Measurements from ENCODE around the gene LRMDA. TPM values are rescaled to one million over a fixed set of nuclear protein-coding genes. Genes with fewer than 3 reads are reported as not detected.

The LRMDA gene
- polyA plus RNA-seq, 1 donor (not counting 4 experiments of a cell fraction or from before 2014, with no cell fraction given) = not detected

- TF ChIP-seq EZH2 (IDR thresholded peaks at IDR 0.05; ENCODE audit: low read length) (no peak), CTCF (optimal IDR thresholded peaks at IDR 0.05 in 1 of 3, IDR thresholded peaks at IDR 0.05 in 1 of 3, conservative IDR thresholded peaks at IDR 0.05 in 1 of 3; ENCODE audit: extremely low read depth in 1 of 3, insufficient read depth in 2 of 3, low read length in 3 of 3) (no peak)
- no peaks in the 10 kb centered on the region for H3K79me2 ChIP-seq (ENCODE audit: control insufficient read depth, insufficient read depth, low read length)
- no peak overlapping the region for H3K9ac ChIP-seq (ENCODE audit: control insufficient read depth, extremely low read depth, insufficient read depth, low read length)
- dilution Hi-C loops (cut with MboI; ENCODE audit: extremely low pct_ligation_motif_present, low sequenced_read_pairs) = no loop called here
- H4K20me1 ChIP-seq (ENCODE audit: control insufficient read depth, extremely low read depth, insufficient read depth, low read length) = no peaks in the 10 kb centered on the region
- no peak for FAIRE-seq
- no peak overlapping the region for H3K27ac ChIP-seq (ENCODE audit: control insufficient read depth, insufficient read depth, low read length)
- H3K4me3 ChIP-seq (ENCODE audit: control insufficient read depth in 2 of 3, extremely low read depth in 1 of 3, insufficient read depth in 2 of 3, low read depth in 1 of 3, low read length in 3 of 3) = no peak overlapping the region
- H3K36me3 ChIP-seq (ENCODE audit: control insufficient read depth in 2 of 2, extremely low read depth in 1 of 2, insufficient read depth in 2 of 2, low read length in 2 of 2) = no peaks in the 10 kb centered on the region
- no peak overlapping the region for H2AFZ ChIP-seq (ENCODE audit: control insufficient read depth, low read length)
- no peaks in the 10 kb centered on the region for H3K9me1 ChIP-seq (ENCODE audit: control insufficient read depth, extremely low read depth, insufficient read depth, low read length)
- no peaks in the 10 kb centered on the region for H3K27me3 ChIP-seq (ENCODE audit: control insufficient read depth, extremely low read depth, insufficient read depth, low read length)
- no peaks in the 10 kb centered on the region for H3K4me1 ChIP-seq (ENCODE audit: control insufficient read depth, extremely low read depth, insufficient read depth, low read length)
- no peak overlapping the region for H3K4me2 ChIP-seq (ENCODE audit: control insufficient read depth, extremely low read depth, insufficient read depth, low read depth, low read length)
- H3K9me3 ChIP-seq (ENCODE audit: control insufficient read depth, low read depth, low read length) = no peaks in the 10 kb centered on the region
- DNase-seq (ENCODE audit: low read depth, low spot score) = no peak
Measured at GRCh38 chr10:75547391-75548298, 116.2 kb downstream of the LRMDA start.

GRCh38 chr10:75548356-75548755 is 116.9 kb downstream of the LRMDA start:
- dilution Hi-C loops (cut with MboI; ENCODE audit: extremely low pct_ligation_motif_present, low sequenced_read_pairs) = no loop called here
- no peak for FAIRE-seq
- no peak overlapping the region for H3K4me2 ChIP-seq (ENCODE audit: control insufficient read depth, extremely low read depth, insufficient read depth, low read depth, low read length)

More at GRCh38 chr10:75548356-75548755, 116.9 kb downstream of the LRMDA start:
- Histone ChIP-seq H3K36me3 (ENCODE audit: control insufficient read depth in 2 of 2, extremely low read depth in 1 of 2, insufficient read depth in 2 of 2, low read length in 2 of 2) (no peaks in the 10 kb centered on the region), H3K4me3 (ENCODE audit: control insufficient read depth in 2 of 3, extremely low read depth in 1 of 3, insufficient read depth in 2 of 3, low read depth in 1 of 3, low read length in 3 of 3) (no peak overlapping the region), H3K9me1 (ENCODE audit: control insufficient read depth, extremely low read depth, insufficient read depth, low read length) (no peaks in the 10 kb centered on the region), H3K9ac (ENCODE audit: control insufficient read depth, extremely low read depth, insufficient read depth, low read length) (no peak overlapping the region), H3K9me3 (ENCODE audit: control insufficient read depth, low read depth, low read length) (no peaks in the 10 kb centered on the region), H3K27ac (ENCODE audit: control insufficient read depth, insufficient read depth, low read length) (no peak overlapping the region), H3K27me3 (ENCODE audit: control insufficient read depth, extremely low read depth, insufficient read depth, low read length) (no peaks in the 10 kb centered on the region), H2AFZ (ENCODE audit: control insufficient read depth, low read length) (no peak overlapping the region), H3K79me2 (ENCODE audit: control insufficient read depth, insufficient read depth, low read length) (no peaks in the 10 kb centered on the region), H4K20me1 (ENCODE audit: control insufficient read depth, extremely low read depth, insufficient read depth, low read length) (no peaks in the 10 kb centered on the region), H3K4me1 (ENCODE audit: control insufficient read depth, extremely low read depth, insufficient read depth, low read length) (no peaks in the 10 kb centered on the region)
- TF ChIP-seq EZH2 (IDR thresholded peaks at IDR 0.05; ENCODE audit: low read length) = no peak
- no peak for TF ChIP-seq CTCF (optimal IDR thresholded peaks at IDR 0.05 in 1 of 3, IDR thresholded peaks at IDR 0.05 in 1 of 3, conservative IDR thresholded peaks at IDR 0.05 in 1 of 3; ENCODE audit: extremely low read depth in 1 of 3, insufficient read depth in 2 of 3, low read length in 3 of 3)
- DNase-seq (ENCODE audit: low read depth, low spot score) = no peak

Measured in keratinocyte (primary cell).